Aorta (tissue), 5 donors: ENCODE results near the gene HNRNPC. TPM values are rescaled to one million over a fixed set of nuclear protein-coding genes. Genes with fewer than 3 reads are reported as not detected.
"Not testable (repeated sequence)": the region's sequence is repeated elsewhere in the genome, so short reads cannot be mapped to it uniquely, and the experiment has no call there.

Experiments
- ATAC-seq: fragments of 200-7000 bp; cut with Tn5 transposase; one replicate; pipeline ENCODE4 v1.9.1; 2022; ENCODE audit warnings: moderate library complexity; ENCODE audit not compliant: low FRiP score
- DNase-seq, 2 donors: peaks; one replicate each; pipeline ENCODE4 v3.0.0-alpha.2; 2020
- H3K27ac ChIP-seq, 2 donors: one replicate each; pipeline ENCODE4 v1.5.1; 2013; ENCODE audit warnings: low read length in 2 of 2, mild to moderate bottlenecking in 2 of 2, moderate library complexity in 2 of 2, control low read depth in 1 of 2, inconsistent platforms in 1 of 2, low read depth in 1 of 2
- H3K27me3 ChIP-seq, 2 donors: one replicate each; pipeline ENCODE4 v1.6.1; 2013; ENCODE audit warnings: control low read depth in 1 of 2, low read length in 1 of 2, mild to moderate bottlenecking in 1 of 2, moderate library complexity in 1 of 2; ENCODE audit not compliant: insufficient read depth in 2 of 2, control insufficient read depth in 1 of 2
- H3K36me3 ChIP-seq, 2 donors: one replicate each; pipeline ENCODE4 v1.6.1; 2013; ENCODE audit warnings: control low read depth in 1 of 2, low read length in 1 of 2, mild to moderate bottlenecking in 1 of 2; ENCODE audit not compliant: insufficient read depth in 2 of 2, control insufficient read depth in 1 of 2
- H3K4me1 ChIP-seq, 2 donors: one replicate each; pipeline ENCODE4 v1.6.1; 2013; ENCODE audit warnings: low read length in 2 of 2, control low read depth in 1 of 2, mild to moderate bottlenecking in 1 of 2, moderate library complexity in 1 of 2; ENCODE audit not compliant: insufficient read depth in 2 of 2, control insufficient read depth in 1 of 2
- H3K4me3 ChIP-seq, 2 donors: one replicate each; pipeline ENCODE4 v1.5.1; 2013; ENCODE audit warnings: low read length in 2 of 2, control low read depth in 1 of 2, mild to moderate bottlenecking in 1 of 2
- H3K9me3 ChIP-seq: one replicate; pipeline ENCODE4 v1.6.1; 2013; ENCODE audit warnings: mild to moderate bottlenecking, low read length; ENCODE audit not compliant: control insufficient read depth
- WGBS, 2 donors: extraction: QIAGEN DNeasy Blood & Tissue Kit; methylation state at CpG; one replicate each; pipeline ENCODE4 v1.1.7; 2013; 5-methylcytosine and 5-hydroxymethylcytosine counted together
- intact Hi-C, 2 donors: fragments of 100-400 bp; cut with DNase I; formaldehyde crosslinking; loops; one replicate each; pipeline versions ENCODE4 v1.14.2 to v1.15.0; 2022
- polyA plus RNA-seq, 2 donors: library from polyadenylated mRNA; stranded (reverse); fragments of 200-250 nt; gene quantifications; one replicate each; pipeline ENCODE4 v1.2.3, GENCODE V29; 2013
- total RNA-seq, 2 donors: library from RNA; stranded (reverse); fragmentation: NEBNext Ultra II Directional; extraction: Animal tissue kit (Norgen Biotek cat#: 25700); gene quantifications; one replicate each; pipeline ENCODE4 v1.2.1, GENCODE V29; 2021
- donor health status: healthy with polysubstance abuse.
- donor health status: Bipolar disorder and iron deficiency.
- donor health status: DM: no; HTN: no; CAD: no.
- donor health status: DM: no; HTN: no; CAD: no.
- donor health status: DM: yes; HTN: yes; CAD: no.

Gene HNRNPC
- total and polyA plus RNA-seq, 4 donors: 257 to 378 (median 287) TPM

DNA sequence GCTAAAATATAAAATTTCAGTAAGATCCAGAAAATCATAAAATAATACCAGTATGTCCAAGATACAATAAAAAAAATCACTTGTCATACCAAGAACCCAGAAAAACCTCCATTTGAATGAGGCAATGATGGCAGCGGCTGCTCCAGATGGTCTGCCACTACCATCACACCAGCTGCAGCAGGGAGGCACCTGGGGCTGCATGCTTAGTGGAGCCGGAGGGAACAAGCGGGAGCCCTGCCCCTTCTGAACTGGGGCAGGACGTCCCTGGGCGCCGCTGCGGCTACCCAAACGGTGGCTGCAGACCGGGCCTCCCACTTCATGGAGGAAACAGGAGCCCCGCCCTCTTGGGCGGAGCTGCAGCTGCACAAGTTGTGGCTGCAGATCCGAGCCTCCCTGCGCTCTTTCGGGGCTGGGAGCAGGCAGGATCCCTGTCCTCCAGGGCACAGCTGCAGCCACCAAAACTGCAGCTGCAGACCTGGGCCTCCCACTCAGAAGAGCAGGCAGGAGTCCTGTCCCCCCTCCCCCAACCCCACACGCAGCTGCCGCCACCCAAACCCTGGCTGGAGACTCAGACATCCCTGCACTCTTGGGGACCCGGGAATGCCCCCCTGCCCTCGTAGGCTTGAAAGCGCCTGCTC is 77.3 kb downstream of the HNRNPC start:
- no peak overlapping the region for H3K4me3 ChIP-seq
- H3K4me1 ChIP-seq: no peaks in the 10 kb centered on the region
- ATAC-seq (peak; percentile 78), DNase-seq (peak; percentile 80 to 86)
- no peaks in the 10 kb centered on the region for H3K36me3 ChIP-seq
- H3K9me3 ChIP-seq: no peaks in the 10 kb centered on the region
- 14% methylated on average over 19 of the region's 19 CpGs for WGBS, 2 donors
- H3K27me3 ChIP-seq: no peaks in the 10 kb centered on the region
- H3K27ac ChIP-seq: no peak overlapping the region
- intact Hi-C loops: no loop called here

GRCh38 chr14:21191261-21191808 is 77.9 kb downstream of the HNRNPC start:
- no peak for ATAC-seq
- intact Hi-C loops: no loop called here

DNA sequence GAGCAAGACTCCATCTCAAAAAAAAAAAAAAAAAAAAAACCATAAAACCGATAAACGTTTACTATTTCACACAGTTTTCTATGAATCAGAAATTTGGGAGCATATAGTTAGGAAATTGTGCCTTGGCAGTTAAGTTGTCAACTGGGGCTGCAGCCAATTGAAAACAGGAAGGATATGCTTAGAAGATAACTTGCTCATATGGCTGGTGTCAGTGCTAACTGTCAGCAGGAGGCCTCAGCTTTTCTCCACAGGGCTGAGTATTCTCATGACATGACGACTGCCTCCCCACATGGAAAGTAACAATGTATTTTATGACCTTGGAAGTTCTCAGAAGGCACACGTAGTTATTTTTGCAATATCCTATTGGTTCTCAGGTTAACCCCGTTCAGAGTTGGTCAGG is 83.8 kb downstream of the HNRNPC start:
- H3K27me3 ChIP-seq: no peaks in the 10 kb centered on the region
- intact Hi-C loops: no loop called here
- H3K27ac ChIP-seq: no peak overlapping the region
- no peak overlapping the region for H3K4me3 ChIP-seq
- 51 to 63% methylated on average over 5 of the region's 5 CpGs for WGBS, 2 donors
- DNase-seq: no peak
- ATAC-seq: no peak
- H3K36me3 ChIP-seq: no peaks in the 10 kb centered on the region
- H3K9me3 ChIP-seq: no peaks in the 10 kb centered on the region
- H3K4me1 ChIP-seq: no peaks in the 10 kb centered on the region

More at GRCh38 chr14:21191261-21191808, 77.9 kb downstream of the HNRNPC start:
- no peaks in the 10 kb centered on the region for H3K27me3 ChIP-seq
- no peak for DNase-seq
- no peak overlapping the region for H3K4me3 ChIP-seq
- H3K36me3 ChIP-seq: no peaks in the 10 kb centered on the region
- 79 to 92% methylated on average over 7 of the region's 7 CpGs for WGBS, 2 donors
- no peaks in the 10 kb centered on the region for H3K9me3 ChIP-seq
- no peaks in the 10 kb centered on the region for H3K4me1 ChIP-seq
- no peak overlapping the region for H3K27ac ChIP-seq

DNA sequence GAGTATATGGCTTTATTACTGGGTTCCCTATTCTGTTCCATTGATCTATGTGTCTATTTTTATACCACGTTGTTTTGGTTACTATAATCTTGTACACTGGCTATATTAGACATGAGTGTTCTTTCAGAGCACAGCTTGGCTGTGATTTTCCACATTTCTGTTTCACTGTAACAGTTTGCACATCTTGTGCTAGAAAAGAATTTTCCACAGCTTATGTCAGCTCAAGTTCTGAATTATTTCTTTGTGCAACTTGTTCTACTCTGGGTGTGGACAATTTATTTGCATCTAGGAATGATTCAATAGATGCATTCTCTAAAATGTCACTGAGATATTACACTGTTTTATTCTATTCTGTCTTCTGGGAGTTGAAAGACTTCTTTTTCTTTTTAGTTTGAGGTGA is 85.0 kb downstream of the HNRNPC start:
- no peak overlapping the region for H3K4me3 ChIP-seq
- no peak overlapping the region for H3K27ac ChIP-seq
- no peaks in the 10 kb centered on the region for H3K4me1 ChIP-seq
- DNase-seq (no peak), ATAC-seq (no peak)
- H3K36me3 ChIP-seq: no peaks in the 10 kb centered on the region
- H3K27me3 ChIP-seq: no peaks in the 10 kb centered on the region
- intact Hi-C loops: no loop called here
- no peaks in the 10 kb centered on the region for H3K9me3 ChIP-seq
- 41 to 47% methylated on average over 1 of the region's 1 CpG for WGBS, 2 donors

DNA sequence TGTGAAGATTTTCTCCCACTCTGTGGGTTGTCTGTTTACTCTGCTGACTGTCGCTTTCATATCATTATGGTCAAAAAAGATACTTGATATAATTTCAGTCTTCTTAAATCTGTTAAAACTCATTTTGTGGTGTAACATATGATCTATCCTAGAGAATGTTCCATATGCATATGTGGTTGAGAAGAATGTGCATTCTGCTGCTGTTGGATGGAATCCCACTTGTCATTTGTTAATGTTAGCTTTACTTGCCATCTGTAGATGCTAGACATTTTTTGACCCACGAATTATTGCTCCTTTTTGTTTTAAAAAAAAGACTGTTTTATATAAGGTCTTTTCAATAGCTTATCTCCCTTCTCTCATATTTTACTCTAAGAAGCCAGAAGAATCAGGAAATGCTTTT is 87.1 kb downstream of the HNRNPC start:
- no peaks in the 10 kb centered on the region for H3K4me1 ChIP-seq
- intact Hi-C loops: no loop called here
- DNase-seq (no peak), ATAC-seq (no peak)
- H3K4me3 ChIP-seq: no peak overlapping the region
- H3K27me3 ChIP-seq: no peaks in the 10 kb centered on the region
- no peak overlapping the region for H3K27ac ChIP-seq
- no peaks in the 10 kb centered on the region for H3K9me3 ChIP-seq
- H3K36me3 ChIP-seq: no peaks in the 10 kb centered on the region
- 46 to 48% methylated on average over 2 of the region's 2 CpGs for WGBS, 2 donors

GRCh38 chr14:21171128-21171527 is 98.1 kb downstream of the HNRNPC start:
- Histone ChIP-seq H3K4me1 (no peaks in the 10 kb centered on the region), H3K36me3 (no peaks in the 10 kb centered on the region), H3K9me3 (peaks cover 3% of the 10 kb centered on the region), H3K27ac (no peak overlapping the region), H3K4me3 (no peak overlapping the region), H3K27me3 (no peaks in the 10 kb centered on the region)
- intact Hi-C loops: no loop called here
- DNase-seq (no peak), ATAC-seq (no peak)
- WGBS, 2 donors: 51% methylated on average over 2 of the region's 2 CpGs

- no peak for ATAC-seq
- no peak for DNase-seq
- intact Hi-C loops: no loop called here
- Histone ChIP-seq H3K9me3 (peaks cover 3% of the 10 kb centered on the region), H3K4me1 (no peaks in the 10 kb centered on the region), H3K4me3 (no peak overlapping the region), H3K27me3 (no peaks in the 10 kb centered on the region), H3K36me3 (no peaks in the 10 kb centered on the region), H3K27ac (no peak overlapping the region)
- WGBS, 2 donors: 78 to 83% methylated on average over 4 of the region's 4 CpGs
Observed at GRCh38 chr14:21169573-21169972, 99.7 kb downstream of the HNRNPC start.

- ATAC-seq (no peak), DNase-seq (no peak)
- intact Hi-C loops: no loop called here
- no peaks in the 10 kb centered on the region for H3K4me1 ChIP-seq
- H3K27ac ChIP-seq: no peak overlapping the region
- no peaks in the 10 kb centered on the region for H3K27me3 ChIP-seq
- no peaks in the 10 kb centered on the region for H3K36me3 ChIP-seq
- H3K9me3 ChIP-seq: peaks cover 3% of the 10 kb centered on the region
- H3K4me3 ChIP-seq: no peak overlapping the region
- 82 to 86% methylated on average over 8 of the region's 8 CpGs for WGBS, 2 donors
Observed at GRCh38 chr14:21168055-21168454, 101.2 kb downstream of the HNRNPC start.

DNA sequence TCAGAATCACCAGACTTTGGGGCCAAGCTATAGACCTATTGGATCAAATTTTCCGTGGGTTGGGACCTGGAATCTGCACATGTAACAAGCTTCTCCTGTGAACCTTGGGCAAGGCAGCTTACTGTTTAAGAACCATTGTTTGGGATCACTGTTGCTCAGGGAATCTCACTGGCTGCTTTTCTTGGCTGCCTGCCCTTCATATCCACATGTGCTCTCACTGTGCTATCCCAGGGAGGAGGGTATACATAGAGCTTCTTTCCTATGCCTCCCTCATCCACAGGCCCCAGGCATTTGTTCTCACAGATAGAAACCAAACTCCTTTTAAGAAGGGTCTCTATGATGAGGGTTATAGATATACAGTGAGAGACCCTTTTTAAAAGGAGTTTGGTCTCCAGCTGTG is 103.6 kb downstream of the HNRNPC start:
- intact Hi-C loops, H3K27me3 ChIP-seq, H3K27ac ChIP-seq, DNase-seq, H3K36me3 ChIP-seq, H3K4me1 ChIP-seq, ATAC-seq, H3K4me3 ChIP-seq, H3K9me3 ChIP-seq: not testable (repeated sequence)
- 43 to 55% methylated on average over 1 of the region's 1 CpG for WGBS, 2 donors
